Endothelial cell of umbilical vein (primary cell): ENCODE results near the gene C14orf132. TPM values are rescaled to one million over a fixed set of nuclear protein-coding genes. Genes with fewer than 3 reads are reported as not detected.

ENCODE experiments used
- BruUV-seq: library from RNA; stranded (reverse); fragments of 400-500 nt; replicated peaks from 2 replicates; lab custom pipeline; 2021; lab: Mats Ljungman, UMichigan
- CTCF ChIA-PET: fragments of 300-600, 350-600 bp; sonication (Branson Sonifier 250); formaldehyde crosslinking; loops from one replicate; lab custom pipeline; 2021; ENCODE audit warnings: antibody characterized with exemption, inconsistent platforms; lab: Charles Lee
- POLR2A ChIA-PET: fragments of 300-600, 350-600 bp; sonication (Branson Sonifier 250); formaldehyde crosslinking; loops from one replicate; lab custom pipeline; 2021; ENCODE audit warnings: antibody characterized with exemption, inconsistent platforms; lab: Charles Lee
- DNase-seq: peaks from one replicate; pipeline ENCODE4 v3.0.0-alpha.2; 2011; ENCODE audit warnings: low read depth, low spot score
- FAIRE-seq: peaks from 2 replicates; lab custom pipeline; 2011; peaks lifted over from hg19 to GRCh38; lab: Jason Lieb, UNC
- H2AFZ ChIP-seq: 2 replicates; pipeline ENCODE4 v1.6.0; 2012; ENCODE audit warnings: low read depth, low read length, control low read depth, inconsistent platforms
- H3K27ac ChIP-seq: 2 replicates; pipeline ENCODE4 v1.5.1; 2011; ENCODE audit warnings: low read depth, mild to moderate bottlenecking, control low read depth, low read length, moderate library complexity; ENCODE audit not compliant: insufficient read depth
- H3K27me3 ChIP-seq, 2 experiments: 2 replicates each; pipeline versions ENCODE4 v1.6.0 to v1.6.1; 2011; ENCODE audit warnings: low read length in 2 of 2, mixed read lengths in 1 of 2; ENCODE audit not compliant: control insufficient read depth in 2 of 2, insufficient read depth in 2 of 2
- H3K36me3 ChIP-seq, 2 experiments: 2 replicates in 1 of 2; 3 replicates in 1 of 2; pipeline ENCODE4 v1.5.1; 2011; ENCODE audit warnings: low read length in 2 of 2, mild to moderate bottlenecking in 1 of 2, moderate library complexity in 1 of 2; ENCODE audit not compliant: control insufficient read depth in 2 of 2, insufficient read depth in 2 of 2; ENCODE audit errors: extremely low read depth in 1 of 2
- H3K4me1 ChIP-seq: 3 replicates; pipeline ENCODE4 v1.5.1; 2011; ENCODE audit warnings: mild to moderate bottlenecking, low read length; ENCODE audit not compliant: control insufficient read depth, insufficient read depth; ENCODE audit errors: extremely low read depth
- H3K4me2 ChIP-seq: 2 replicates; pipeline ENCODE4 v1.6.1; 2011; ENCODE audit warnings: low read length, control low read depth, mixed read lengths; ENCODE audit not compliant: insufficient read depth
- H3K4me3 ChIP-seq, 3 experiments: fragments of 200-600 bp in 1 of 3; sonication (generic), shearing (Covaris generic) in 1 of 3; replicated peaks in 1 of 3; 2 replicates each; pipeline ENCODE4 v1.5.1; 2011 to 2016; ENCODE audit warnings: control low read depth in 3 of 3, low read length in 3 of 3, mild to moderate bottlenecking in 2 of 3, inconsistent platforms in 1 of 3, low read depth in 1 of 3, moderate library complexity in 1 of 3; ENCODE audit not compliant: insufficient read depth in 1 of 3
- H3K79me2 ChIP-seq: 2 replicates; pipeline ENCODE4 v1.6.0; 2012; ENCODE audit warnings: low read length, inconsistent platforms; ENCODE audit not compliant: control insufficient read depth, insufficient read depth
- H3K9ac ChIP-seq: replicated peaks from 2 replicates; pipeline ENCODE3; 2011; ENCODE audit warnings: low read length, control low read depth; ENCODE audit not compliant: insufficient read depth; ENCODE audit errors: extremely low read depth
- H3K9me1 ChIP-seq: replicated peaks from 3 replicates; pipeline ENCODE4 v1.6.0; 2011; ENCODE audit warnings: mild to moderate bottlenecking, low read length; ENCODE audit not compliant: control insufficient read depth, insufficient read depth; ENCODE audit errors: extremely low read depth
- H3K9me3 ChIP-seq: replicated peaks from 2 replicates; pipeline ENCODE4 v1.5.1; 2012; ENCODE audit warnings: low read length, inconsistent platforms; ENCODE audit not compliant: control insufficient read depth, insufficient read depth
- H4K20me1 ChIP-seq: replicated peaks from 2 replicates; pipeline ENCODE3; 2011; ENCODE audit warnings: mild to moderate bottlenecking, low read length; ENCODE audit not compliant: control insufficient read depth, insufficient read depth; ENCODE audit errors: extremely low read depth
- CTCF ChIP-seq, 2 donors: IDR thresholded peaks; 1 replicate in 1 of 2; 2 replicates in 1 of 2; pipeline ENCODE4 v1.5.1; 2011; ENCODE audit warnings: low read length in 2 of 2, mild to moderate bottlenecking in 2 of 2, moderate library complexity in 2 of 2, control low read depth in 1 of 2, inconsistent platforms in 1 of 2, low read depth in 1 of 2; ENCODE audit not compliant: insufficient read depth in 1 of 2; ENCODE audit errors: extremely low read depth in 1 of 2
- EZH2 ChIP-seq: IDR thresholded peaks from 2 replicates; pipeline ENCODE4 v1.6.1; 2012; ENCODE audit warnings: borderline replicate concordance, low read depth, mild to moderate bottlenecking, moderate library complexity, low read length, inconsistent platforms; ENCODE audit not compliant: severe bottlenecking
- FOS ChIP-seq: IDR thresholded peaks from 2 replicates; pipeline ENCODE4 v1.6.1; 2011; ENCODE audit warnings: mild to moderate bottlenecking, low read length, moderate library complexity, borderline replicate concordance; ENCODE audit not compliant: insufficient read depth
- GATA2 ChIP-seq: IDR thresholded peaks from 2 replicates; pipeline ENCODE4 v1.7.0; 2011; ENCODE audit warnings: low read depth, mild to moderate bottlenecking, moderate library complexity, mixed read lengths, low read length; ENCODE audit not compliant: insufficient read length, insufficient read depth
- JUN ChIP-seq: IDR thresholded peaks from 2 replicates; pipeline ENCODE4 v1.6.1; 2011; ENCODE audit warnings: borderline replicate concordance, low read depth; ENCODE audit not compliant: insufficient read length, insufficient read depth
- MAX ChIP-seq: IDR thresholded peaks from 2 replicates; pipeline ENCODE4 v1.6.1; 2011; ENCODE audit not compliant: insufficient read depth, insufficient read length
- MYC ChIP-seq: IDR thresholded peaks from one replicate; pipeline ENCODE4 v1.6.1; 2011; ENCODE audit warnings: mild to moderate bottlenecking, low read depth, low read length
- POLR2A ChIP-seq: IDR thresholded peaks from 2 replicates; pipeline ENCODE4 v1.6.1; 2012; ENCODE audit warnings: low read depth, mild to moderate bottlenecking, control low read depth, low read length
- POLR2AphosphoS5 ChIP-seq: IDR thresholded peaks from 2 replicates; pipeline ENCODE4 v1.6.1; 2012; ENCODE audit warnings: low read depth, mild to moderate bottlenecking, control low read depth, low read length, moderate library complexity; ENCODE audit not compliant: insufficient read depth
- dilution Hi-C: fragments of 300-500 bp; cut with MboI; formaldehyde crosslinking; loops from one replicate; pipeline ENCODE4 v1.15.0; 2019; ENCODE audit warnings: low sequenced_read_pairs; ENCODE audit not compliant: extremely low pct_ligation_motif_present
- intact Hi-C: fragments of 100-400 bp; cut with micrococcal nuclease; formaldehyde crosslinking; loops from one replicate; pipeline ENCODE4 v1.10.0; 2022
- polyA plus RNA-seq, 4 experiments: library from polyadenylated mRNA; depleted of rRNA in 3 of 4; stranded (reverse) in 3 of 4; unstranded in 1 of 4; fragments of >200 nt; gene quantifications; 2 replicates each; pipeline versions ENCODE4 v1.2.1 to v1.2.3, GENCODE V29; 2011 to 2012; ENCODE audit warnings: missing spikeins in 1 of 4
- total RNA-seq: library from RNA; stranded (reverse); gene quantifications from 2 replicates; pipeline ENCODE4 v1.2.3, GENCODE V29; 2021

C14orf132 gene
- total and polyA plus RNA-seq, 2 donors (not counting 3 experiments of a cell fraction or from before 2014, with no cell fraction given), result 3.2 to 7.6 TPM

- DNase-seq (no peak), FAIRE-seq (no peak)
- no peaks in the 10 kb centered on the region for H3K27me3 ChIP-seq
- no peak overlapping the region for H3K4me2 ChIP-seq
- no peak overlapping the region for H2AFZ ChIP-seq
- H3K4me3 ChIP-seq, result no peak overlapping the region
- BruUV-seq, result no TSS peak
- H3K36me3 ChIP-seq, result no peaks in the 10 kb centered on the region
- H4K20me1 ChIP-seq, result no peaks in the 10 kb centered on the region
- no peaks in the 10 kb centered on the region for H3K9me1 ChIP-seq
- intact Hi-C loops, result no loop called here
- ChIA-PET CTCF (interaction anchor here (0.6 kb wide), 1 partner anchor 373 kb away, joined by 3 read pairs; no protein-coding TSS in a partner anchor), POLR2A (no interaction called here)
- dilution Hi-C loops, result no loop called here
- TF ChIP-seq POLR2A (no peak), FOS (no peak), MYC (no peak), EZH2 (no peak), MAX (no peak), POLR2AphosphoS5 (no peak), CTCF (IDR thresholded peaks at IDR 0.05; ENCODE audit: extremely low read depth in 1 of 2, insufficient read depth in 1 of 2, low read depth in 1 of 2, low read length in 2 of 2) (no peak), GATA2 (no peak), JUN (no peak)
- no peaks in the 10 kb centered on the region for H3K4me1 ChIP-seq
- no peaks in the 10 kb centered on the region for H3K9me3 ChIP-seq
- no peak overlapping the region for H3K27ac ChIP-seq
- no peaks in the 10 kb centered on the region for H3K79me2 ChIP-seq
- H3K9ac ChIP-seq, result no peak overlapping the region
These were observed 14.6 kb downstream of the C14orf132 start for GRCh38 chr14:96053600-96054381.
